BE2C (cell line): ENCODE measurements around the gene PFKFB4.

Experiments
- DNase-seq: peaks from one replicate; pipeline ENCODE4 v3.0.0-alpha.2; 2020
- H3K27me3 ChIP-seq: fragments of 250-450 bp; sonication (Bioruptor Pico); 2 replicates; pipeline ENCODE4 v1.5.1; 2020; ENCODE audit warnings: mild to moderate bottlenecking
- H3K36me3 ChIP-seq: fragments of 250-450 bp; sonication (Bioruptor Pico); 2 replicates; pipeline ENCODE4 v1.5.1; 2020; ENCODE audit warnings: mild to moderate bottlenecking
- H3K4me1 ChIP-seq: fragments of 250-450 bp; sonication (Bioruptor Pico); 2 replicates; pipeline ENCODE4 v1.5.1; 2020
- H3K4me3 ChIP-seq: 2 replicates; pipeline ENCODE4 v1.5.1; 2011; ENCODE audit warnings: low read depth, low read length
- H3K9me3 ChIP-seq: fragments of 250-450 bp; sonication (Bioruptor Pico); 2 replicates; pipeline ENCODE4 v1.5.1; 2020
- TF ChIP-seq, protein P1 (sequence below): IDR thresholded peaks from 2 replicates; pipeline ENCODE4 v1.5.1; 2012; ENCODE audit warnings: mild to moderate bottlenecking, low read depth, low read length

Gene PFKFB4

GRCh38 chr3:48519277-48519643, 37.3 kb downstream of the PFKFB4 start:
- Histone ChIP-seq H3K27me3 (no peaks in the 10 kb centered on the region), H3K36me3 (no peaks in the 10 kb centered on the region), H3K4me3 (no peak overlapping the region), H3K9me3 (no peaks in the 10 kb centered on the region), H3K4me1 (no peaks in the 10 kb centered on the region)
- TF ChIP-seq, protein P1, sequence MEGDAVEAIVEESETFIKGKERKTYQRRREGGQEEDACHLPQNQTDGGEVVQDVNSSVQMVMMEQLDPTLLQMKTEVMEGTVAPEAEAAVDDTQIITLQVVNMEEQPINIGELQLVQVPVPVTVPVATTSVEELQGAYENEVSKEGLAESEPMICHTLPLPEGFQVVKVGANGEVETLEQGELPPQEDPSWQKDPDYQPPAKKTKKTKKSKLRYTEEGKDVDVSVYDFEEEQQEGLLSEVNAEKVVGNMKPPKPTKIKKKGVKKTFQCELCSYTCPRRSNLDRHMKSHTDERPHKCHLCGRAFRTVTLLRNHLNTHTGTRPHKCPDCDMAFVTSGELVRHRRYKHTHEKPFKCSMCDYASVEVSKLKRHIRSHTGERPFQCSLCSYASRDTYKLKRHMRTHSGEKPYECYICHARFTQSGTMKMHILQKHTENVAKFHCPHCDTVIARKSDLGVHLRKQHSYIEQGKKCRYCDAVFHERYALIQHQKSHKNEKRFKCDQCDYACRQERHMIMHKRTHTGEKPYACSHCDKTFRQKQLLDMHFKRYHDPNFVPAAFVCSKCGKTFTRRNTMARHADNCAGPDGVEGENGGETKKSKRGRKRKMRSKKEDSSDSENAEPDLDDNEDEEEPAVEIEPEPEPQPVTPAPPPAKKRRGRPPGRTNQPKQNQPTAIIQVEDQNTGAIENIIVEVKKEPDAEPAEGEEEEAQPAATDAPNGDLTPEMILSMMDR, result no peak
- no peak for DNase-seq

GRCh38 chr3:48518638-48519276, 37.8 kb downstream of the PFKFB4 start:
- H3K36me3 ChIP-seq, result no peaks in the 10 kb centered on the region
- no peak overlapping the region for H3K4me3 ChIP-seq
- H3K27me3 ChIP-seq, result no peaks in the 10 kb centered on the region
- H3K4me1 ChIP-seq, result no peaks in the 10 kb centered on the region
- TF ChIP-seq, protein P1, result no peak
- no peaks in the 10 kb centered on the region for H3K9me3 ChIP-seq
- DNase-seq, result no peak

GRCh38 chr3:48518069-48518468, 38.5 kb downstream of the PFKFB4 start:
- Histone ChIP-seq H3K4me1 (no peaks in the 10 kb centered on the region), H3K36me3 (no peaks in the 10 kb centered on the region), H3K9me3 (no peaks in the 10 kb centered on the region), H3K4me3 (no peak overlapping the region), H3K27me3 (no peaks in the 10 kb centered on the region)
- TF ChIP-seq, protein P1, result no peak
- DNase-seq, result no peak

DNA sequence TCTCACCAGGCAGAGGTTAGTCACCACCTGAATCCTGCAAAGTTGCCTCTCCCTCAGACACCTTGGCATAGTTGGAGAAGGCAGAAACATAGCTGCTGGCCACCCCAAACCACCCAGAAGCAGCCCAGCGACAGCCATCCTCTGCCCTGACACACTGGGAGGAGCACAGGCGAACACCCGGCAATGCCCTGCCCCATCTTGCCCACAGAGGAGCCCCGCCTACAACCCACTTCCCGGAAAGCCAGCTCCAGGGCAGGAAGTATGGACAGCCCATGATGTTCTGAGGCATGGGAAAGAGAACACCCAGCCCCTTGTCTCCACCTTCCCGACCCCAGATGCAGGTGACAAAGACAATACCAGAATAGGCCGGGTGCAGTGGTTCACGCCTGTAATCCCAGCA, 40.0 kb downstream of the PFKFB4 start:
- no peak for DNase-seq
- Histone ChIP-seq H3K36me3 (no peaks in the 10 kb centered on the region), H3K4me1 (no peaks in the 10 kb centered on the region), H3K27me3 (no peaks in the 10 kb centered on the region), H3K9me3 (no peaks in the 10 kb centered on the region), H3K4me3 (no peak overlapping the region)
- TF ChIP-seq, protein P1, result no peak

GRCh38 chr3:48514431-48515227, 42.0 kb downstream of the PFKFB4 start:
- H3K4me1 ChIP-seq, result no peaks in the 10 kb centered on the region
- no peaks in the 10 kb centered on the region for H3K9me3 ChIP-seq
- DNase-seq, result no peak
- TF ChIP-seq, protein P1, result no peak
- H3K36me3 ChIP-seq, result no peaks in the 10 kb centered on the region
- H3K4me3 ChIP-seq, result no peak overlapping the region
- no peaks in the 10 kb centered on the region for H3K27me3 ChIP-seq

GRCh38 chr3:48511551-48511950, 45.1 kb downstream of the PFKFB4 start:
- TF ChIP-seq, protein P1, result no peak
- DNase-seq, result no peak

More at GRCh38 chr3:48511551-48511950, 45.1 kb downstream of the PFKFB4 start:
- Histone ChIP-seq H3K4me3 (no peak overlapping the region), H3K9me3 (no peaks in the 10 kb centered on the region), H3K36me3 (no peaks in the 10 kb centered on the region), H3K27me3 (no peaks in the 10 kb centered on the region), H3K4me1 (no peaks in the 10 kb centered on the region; the same call in 1 of the 2 replicates)
